AG04450 (cell line): ENCODE data around the gene MYH10. TPM values are rescaled to one million over a fixed set of nuclear protein-coding genes. Genes with fewer than 3 reads are reported as not detected.

Source experiments
- CTCF ChIA-PET: fragments of 300-600, 350-600 bp; formaldehyde crosslinking; extraction: SDS; loops from one replicate; lab custom pipeline; 2022; ENCODE audit warnings: antibody characterized with exemption, inconsistent platforms; lab: Charles Lee
- POLR2A ChIA-PET: fragments of 350-600 bp; formaldehyde crosslinking; extraction: SDS; loops from one replicate; lab custom pipeline; 2021; ENCODE audit warnings: antibody characterized with exemption, inconsistent platforms; lab: Yijun Ruan, JAX
- DNase-seq: peaks from one replicate; pipeline ENCODE4 v3.0.0-alpha.2; 2011; ENCODE audit warnings: low read depth, low spot score
- H3K27ac ChIP-seq: one replicate; pipeline ENCODE4 v1.5.1; 2012; ENCODE audit warnings: low read depth, low read length, control low read depth
- H3K27me3 ChIP-seq: one replicate; pipeline ENCODE4 v1.6.0; 2012; ENCODE audit warnings: low read length; ENCODE audit not compliant: control insufficient read depth, insufficient read depth
- H3K4me3 ChIP-seq: 2 replicates; pipeline ENCODE4 v1.5.1; 2011; ENCODE audit warnings: mild to moderate bottlenecking, low read depth, low read length, control low read depth
- H3K9me3 ChIP-seq: 2 replicates; pipeline ENCODE4 v1.5.1; 2012; ENCODE audit warnings: low read length; ENCODE audit not compliant: control insufficient read depth, insufficient read depth
- polyA plus RNA-seq: library from polyadenylated mRNA; depleted of rRNA; stranded (reverse); fragments of >200 nt; gene quantifications from 2 replicates; pipeline ENCODE4 v1.2.3, GENCODE V29; 2011; rRNA removed
- small RNA-seq: library from RNA; depleted of rRNA; stranded (forward); fragments of <200 nt; gene quantifications from one replicate; pipeline ENCODE3, GENCODE V24; 2012; ENCODE audit warnings: low read depth; ENCODE audit not compliant: insufficient read length
- TF ChIP-seq, protein P1 (sequence below): IDR thresholded peaks from 2 replicates; pipeline ENCODE4 v1.5.1; 2011; ENCODE audit warnings: low read depth, low read length, control low read depth, inconsistent platforms

Gene MYH10
- polyA plus RNA-seq, 1 experiment = 103 TPM

DNA sequence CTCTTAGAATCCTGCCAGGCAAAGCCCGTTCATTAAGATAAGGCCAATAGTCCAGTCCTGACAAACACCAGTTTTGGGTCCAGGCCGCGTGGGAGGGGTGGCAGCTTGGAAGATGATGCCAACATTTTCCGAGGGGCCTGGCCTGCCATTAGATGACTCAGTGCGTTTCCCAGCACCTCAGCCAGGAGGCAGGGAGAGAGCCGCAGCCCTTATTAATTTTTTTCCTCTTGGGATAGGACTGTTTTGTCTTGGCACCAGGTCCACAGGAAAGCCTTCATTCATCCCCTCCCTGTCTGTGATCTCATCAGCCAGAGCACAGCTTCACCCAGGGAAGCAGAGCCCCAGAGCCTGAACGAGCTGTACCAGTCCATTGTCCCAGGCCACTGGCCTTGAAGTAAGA, 199.6 kb downstream of the MYH10 start:
- no peaks in the 10 kb centered on the region for H3K27me3 ChIP-seq
- TF ChIP-seq, protein P1, sequence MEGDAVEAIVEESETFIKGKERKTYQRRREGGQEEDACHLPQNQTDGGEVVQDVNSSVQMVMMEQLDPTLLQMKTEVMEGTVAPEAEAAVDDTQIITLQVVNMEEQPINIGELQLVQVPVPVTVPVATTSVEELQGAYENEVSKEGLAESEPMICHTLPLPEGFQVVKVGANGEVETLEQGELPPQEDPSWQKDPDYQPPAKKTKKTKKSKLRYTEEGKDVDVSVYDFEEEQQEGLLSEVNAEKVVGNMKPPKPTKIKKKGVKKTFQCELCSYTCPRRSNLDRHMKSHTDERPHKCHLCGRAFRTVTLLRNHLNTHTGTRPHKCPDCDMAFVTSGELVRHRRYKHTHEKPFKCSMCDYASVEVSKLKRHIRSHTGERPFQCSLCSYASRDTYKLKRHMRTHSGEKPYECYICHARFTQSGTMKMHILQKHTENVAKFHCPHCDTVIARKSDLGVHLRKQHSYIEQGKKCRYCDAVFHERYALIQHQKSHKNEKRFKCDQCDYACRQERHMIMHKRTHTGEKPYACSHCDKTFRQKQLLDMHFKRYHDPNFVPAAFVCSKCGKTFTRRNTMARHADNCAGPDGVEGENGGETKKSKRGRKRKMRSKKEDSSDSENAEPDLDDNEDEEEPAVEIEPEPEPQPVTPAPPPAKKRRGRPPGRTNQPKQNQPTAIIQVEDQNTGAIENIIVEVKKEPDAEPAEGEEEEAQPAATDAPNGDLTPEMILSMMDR = no peak
- no peaks in the 10 kb centered on the region; the same call in 1 of the 2 replicates for H3K9me3 ChIP-seq
- no peak for DNase-seq
- POLR2A ChIA-PET = no interaction called here
- CTCF ChIA-PET = interaction anchor here (0.7 to 0.9 kb wide), 2 partner anchors 10 to 21 kb away, joined by 3 to 4 read pairs; no protein-coding TSS in a partner anchor
- no peak overlapping the region for H3K4me3 ChIP-seq
- H3K27ac ChIP-seq = no peak overlapping the region

GRCh38 chr17:8426802-8427201, 203.7 kb downstream of the MYH10 start:
- TF ChIP-seq, protein P1 = no peak
- no peak for DNase-seq
- peaks cover 15% of the 10 kb centered on the region for H3K27me3 ChIP-seq
- ChIA-PET POLR2A (no interaction called here), CTCF (no interaction called here)
- H3K9me3 ChIP-seq = no peaks in the 10 kb centered on the region
- H3K27ac ChIP-seq = no peak overlapping the region
- no peak overlapping the region for H3K4me3 ChIP-seq

DNA sequence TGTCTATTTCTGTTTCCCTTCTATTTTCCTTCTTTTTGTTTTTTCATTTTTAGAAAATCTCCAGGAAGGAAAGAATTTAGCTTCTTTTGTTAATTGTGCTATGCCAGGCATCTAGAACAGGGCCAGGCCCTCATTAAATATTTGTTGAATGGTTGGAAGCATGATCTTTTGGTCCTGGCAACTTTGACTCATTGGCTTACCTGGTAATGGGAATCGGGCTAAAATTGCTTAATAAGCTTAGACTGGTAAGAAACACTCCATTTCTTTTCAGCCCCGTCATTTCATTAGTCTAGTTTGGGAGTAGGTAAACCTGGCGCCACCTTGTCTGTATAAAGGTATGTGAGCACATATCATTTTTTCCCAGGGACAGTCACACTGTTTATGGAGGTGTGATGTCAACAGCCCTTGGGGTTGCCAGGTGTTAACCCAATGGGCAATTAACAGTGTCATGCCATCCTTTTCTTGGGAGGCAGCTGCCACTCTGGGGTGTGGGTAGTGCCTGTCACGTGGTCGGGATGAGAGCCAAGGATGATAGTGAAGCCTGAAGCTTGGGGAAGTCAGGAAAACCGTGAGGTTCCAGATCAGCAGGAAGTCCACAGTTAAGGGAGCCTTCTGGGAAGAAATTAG, 204.3 kb downstream of the MYH10 start:
- Histone ChIP-seq H3K27me3 (peaks cover 15% of the 10 kb centered on the region), H3K27ac (no peak overlapping the region), H3K9me3 (no peaks in the 10 kb centered on the region), H3K4me3 (no peak overlapping the region)
- TF ChIP-seq, protein P1 = no peak
- no peak for DNase-seq
- POLR2A ChIA-PET = no interaction called here
- CTCF ChIA-PET = no interaction called here

Small RNAs within 50 kb of the gene (small RNA-seq; reads per million reads assigned to genes)
- gene RNU7-43P = 2.2 reads per million

Other genes with a start within 250 kb of the MYH10 start
- 3,841 and 4,830 TPM in 2 replicates for gene RPL26, start 247.5 kb downstream of the MYH10 start, polyA plus RNA-seq
- not detected in 2 replicates for gene RNF222, start 232.9 kb downstream of the MYH10 start, polyA plus RNA-seq
- 65.6 and 74.7 TPM in 2 replicates for gene NDEL1, start 194.8 kb downstream of the MYH10 start, polyA plus RNA-seq
- not detected in 2 replicates for gene CCDC42, start 114.1 kb upstream of the MYH10 start, polyA plus RNA-seq
- not detected in 2 replicates for gene SPDYE4, start 127.8 kb upstream of the MYH10 start, polyA plus RNA-seq
- not detected in 2 replicates for gene MFSD6L, start 168.6 kb upstream of the MYH10 start, polyA plus RNA-seq
- not detected in 2 replicates for gene PIK3R6, start 236.9 kb upstream of the MYH10 start, polyA plus RNA-seq